Panc1 (cell line): Measurements from ENCODE around the gene DCLK2. TPM values are rescaled to one million over a fixed set of nuclear protein-coding genes. Genes with fewer than 3 reads are reported as not detected.

Source experiments
- ATAC-seq: fragments of 200-7000 bp; cut with Tn5 transposase; 2 replicates; pipeline ENCODE4 v1.9.1; 2020; ENCODE audit warnings: mild to moderate bottlenecking, moderate library complexity
- BruUV-seq: library from RNA; stranded (reverse); fragments of 400-500 nt; replicated peaks from 2 replicates; lab custom pipeline; 2021; lab: Mats Ljungman, UMichigan
- CTCF ChIA-PET: fragments of 300-600 bp; sonication (Branson Sonifier 250); formaldehyde crosslinking; loops from one replicate; lab custom pipeline; 2022; ENCODE audit warnings: antibody characterized with exemption; lab: Charles Lee
- POLR2A ChIA-PET: fragments of 300-600 bp; sonication (Branson Sonifier 250); formaldehyde crosslinking; loops from one replicate; lab custom pipeline; 2022; ENCODE audit warnings: antibody characterized with exemption; lab: Charles Lee
- DNase-seq: peaks from one replicate; pipeline ENCODE4 v3.0.0-alpha.2; 2010; ENCODE audit warnings: low read depth, low spot score
- H3K27ac ChIP-seq: 2 replicates; pipeline ENCODE4 v1.5.1; 2011; ENCODE audit warnings: mild to moderate bottlenecking, low read length, inconsistent platforms
- H3K27me3 ChIP-seq: fragments of 200-500 bp; sonication (Bioruptor generic); 2 replicates; pipeline ENCODE4 v1.6.0; 2014; ENCODE audit warnings: low read length, inconsistent platforms; ENCODE audit not compliant: control insufficient read depth, insufficient read depth
- H3K36me3 ChIP-seq: fragments of 200-500 bp; sonication (Bioruptor generic); 2 replicates; pipeline ENCODE4 v1.5.1; 2014; ENCODE audit warnings: inconsistent platforms, mild to moderate bottlenecking, low read length, moderate library complexity; ENCODE audit not compliant: control insufficient read depth, insufficient read depth
- H3K4me1 ChIP-seq: 2 replicates; pipeline ENCODE4 v1.5.1; 2011; ENCODE audit warnings: inconsistent platforms, mild to moderate bottlenecking, low read length, moderate library complexity; ENCODE audit not compliant: control insufficient read depth, insufficient read depth
- H3K4me3 ChIP-seq, 2 experiments: 2 replicates each; pipeline ENCODE4 v1.5.1; 2011 to 2012; ENCODE audit warnings: low read depth in 2 of 2, low read length in 2 of 2, mild to moderate bottlenecking in 2 of 2, inconsistent platforms in 1 of 2, moderate library complexity in 1 of 2
- H3K9me3 ChIP-seq: fragments of 200-500 bp; sonication (Bioruptor generic); 2 replicates; pipeline ENCODE4 v1.5.1; 2014; ENCODE audit warnings: low read depth, mild to moderate bottlenecking, inconsistent platforms, low read length, moderate library complexity; ENCODE audit not compliant: control insufficient read depth, insufficient read depth
- CTCF ChIP-seq: fragments of 450-650 bp; IDR thresholded peaks from 2 replicates; pipeline ENCODE4 v1.5.1; 2017; ENCODE audit warnings: mild to moderate bottlenecking
- POLR2AphosphoS5 ChIP-seq: IDR thresholded peaks from 2 replicates; pipeline ENCODE4 v1.6.1; 2012; ENCODE audit warnings: mild to moderate bottlenecking, low read depth, low read length, moderate library complexity
- REST ChIP-seq, 2 experiments: IDR thresholded peaks; 2 replicates each; pipeline ENCODE4 v1.6.1; 2011 to 2012; ENCODE audit warnings: low read depth in 2 of 2, control low read depth in 1 of 2, low read length in 1 of 2, mild to moderate bottlenecking in 1 of 2, moderate library complexity in 1 of 2; ENCODE audit not compliant: insufficient read depth in 1 of 2
- SIN3A ChIP-seq: IDR thresholded peaks from 2 replicates; pipeline ENCODE4 v1.6.1; 2012; ENCODE audit warnings: low read depth, mild to moderate bottlenecking, low read length, moderate library complexity, borderline replicate concordance; ENCODE audit not compliant: insufficient read depth
- TCF7L2 ChIP-seq: IDR thresholded peaks from 2 replicates; pipeline ENCODE4 v1.6.1; 2011; ENCODE audit warnings: mild to moderate bottlenecking, low read depth, low read length, inconsistent platforms
- in situ Hi-C: cut with HindIII; loops from 2 replicates; pipeline ENCODE4 v1.10.0; 2016; ENCODE audit warnings: low sequenced_read_pairs, low pct_unique_long_range_greater_than_20kb
- intact Hi-C: fragments of 100-400 bp; cut with micrococcal nuclease; formaldehyde crosslinking; loops from one replicate; pipeline ENCODE4 v1.10.0; 2022; ENCODE audit not compliant: unreplicated experiment
- total RNA-seq: library from RNA; stranded (reverse); gene quantifications from one replicate; pipeline ENCODE4 v1.2.1, GENCODE V29; 2021; ENCODE audit not compliant: unreplicated experiment

DCLK2 gene
- total RNA-seq, 1 experiment from 2014 or later, result 9.5 TPM

- in situ Hi-C loops, result no loop called here
- no peak for TF ChIP-seq POLR2AphosphoS5
- TF ChIP-seq TCF7L2, result no peak
- TF ChIP-seq CTCF, result no peak
- no peak for TF ChIP-seq SIN3A
- TF ChIP-seq REST (IDR thresholded peaks at IDR 0.05; ENCODE audit: insufficient read depth in 1 of 2, low read depth in 2 of 2, low read length in 1 of 2), result no peak
- H3K27ac ChIP-seq, result no peak overlapping the region
Measured at GRCh38 chr4:150096625-150097024, 18.4 kb downstream of the DCLK2 start.

GRCh38 chr4:150098214-150098613, 20.0 kb downstream of the DCLK2 start:
- ChIA-PET POLR2A (no interaction called here), CTCF (no interaction called here)
- no peaks in the 10 kb centered on the region for H3K9me3 ChIP-seq
- no peaks in the 10 kb centered on the region; the same call in 1 of the 2 replicates for H3K36me3 ChIP-seq
- intact Hi-C loops (no loop called here), in situ Hi-C loops (no loop called here)
- H3K4me1 ChIP-seq, result no peaks in the 10 kb centered on the region; the same call in 1 of the 2 replicates
- BruUV-seq, result no TSS peak
- H3K27me3 ChIP-seq, result no peaks in the 10 kb centered on the region
- no peak for TF ChIP-seq SIN3A
- TF ChIP-seq POLR2AphosphoS5, result no peak
- TF ChIP-seq TCF7L2, result no peak
- no peak for TF ChIP-seq CTCF
- TF ChIP-seq REST (IDR thresholded peaks at IDR 0.05; ENCODE audit: insufficient read depth in 1 of 2, low read depth in 2 of 2, low read length in 1 of 2), result no peak
- no peak overlapping the region for H3K4me3 ChIP-seq
- ATAC-seq (0 out of 2 replicates have a peak, but pooled peaks have one; percentile 45), DNase-seq (no peak)
- H3K27ac ChIP-seq, result no peak overlapping the region

More at GRCh38 chr4:150096625-150097024, 18.4 kb downstream of the DCLK2 start:
- H3K36me3 ChIP-seq, result no peaks in the 10 kb centered on the region; the same call in 1 of the 2 replicates
- intact Hi-C loops, result no loop called here
- ATAC-seq, result no peak
- no peak for DNase-seq
- POLR2A ChIA-PET, result no interaction called here
- no peaks in the 10 kb centered on the region; the same call in 1 of the 2 replicates for H3K4me1 ChIP-seq
- no TSS peak for BruUV-seq
- CTCF ChIA-PET, result no interaction called here
- H3K27me3 ChIP-seq, result no peaks in the 10 kb centered on the region
- H3K9me3 ChIP-seq, result no peaks in the 10 kb centered on the region
- no peak overlapping the region for H3K4me3 ChIP-seq
